Prostate gland (tissue), 2 donors: ENCODE results near the gene SLC17A3. TPM values are rescaled to one million over a fixed set of nuclear protein-coding genes. Genes with fewer than 3 reads are reported as not detected.
A peak's percentile ranks its signal among the peaks of the same experiment; 100 is the strongest.

ENCODE experiments used
- DNase-seq: peaks from one replicate; pipeline ENCODE4 v3.0.0-alpha.2; 2019; ENCODE audit warnings: low spot score
- H3K27ac ChIP-seq, 2 donors: fragments of 200-600 bp; sonication (generic); 2 replicates each; pipeline ENCODE4 v1.5.1; 2017 to 2019
- H3K27me3 ChIP-seq: fragments of 200-600 bp; sonication (generic); replicated peaks from 2 replicates; pipeline ENCODE4 v1.5.1; 2019; ENCODE audit not compliant: insufficient read depth
- H3K36me3 ChIP-seq, 2 donors: fragments of 200-600 bp; sonication (generic); 1 replicate in 1 of 2; 2 replicates in 1 of 2; pipeline versions ENCODE4 v1.5.1 to v1.8.1; 2017 to 2019
- H3K4me1 ChIP-seq: fragments of 200-600 bp; sonication (generic); replicated peaks from 2 replicates; pipeline ENCODE4 v1.5.1; 2019
- H3K4me3 ChIP-seq, 2 donors: fragments of 200-600 bp; sonication (generic); 2 replicates each; pipeline ENCODE4 v1.5.1; 2017 to 2019
- H3K9me3 ChIP-seq: fragments of 200-600 bp; sonication (generic); 2 replicates; pipeline ENCODE4 v1.5.1; 2017
- CTCF ChIP-seq, 4 experiments: fragments of 200-600 bp in 2 of 4; fragments of 450-650 bp in 2 of 4; sonication (generic) in 2 of 4; IDR thresholded peaks; 1 replicate in 3 of 4; 2 replicates in 1 of 4; pipeline ENCODE4 v1.5.1; 2016 to 2019; ENCODE audit warnings: antibody characterized with exemption in 4 of 4, mild to moderate bottlenecking in 2 of 4, moderate library complexity in 2 of 4
- POLR2A ChIP-seq: fragments of 450-650 bp; IDR thresholded peaks from one replicate; pipeline ENCODE4 v1.6.1; 2016; ENCODE audit warnings: antibody characterized with exemption, mild to moderate bottlenecking
- POLR2AphosphoS5 ChIP-seq: sonication (generic); formaldehyde crosslinking; IDR thresholded peaks from one replicate; pipeline ENCODE4 v1.6.1; 2017; ENCODE audit warnings: antibody characterized with exemption
- WGBS: methylation state at CpG from one replicate; pipeline ENCODE4 v1.1.5; 2018; 5-methylcytosine and 5-hydroxymethylcytosine counted together
- intact Hi-C: fragments of 100-400 bp; cut with DNase I; formaldehyde crosslinking; loops from one replicate; pipeline ENCODE4 v1.14.2; 2022
- total RNA-seq, 2 donors: library from RNA; depleted of rRNA; stranded (reverse); fragments of >200 nt; gene quantifications; one replicate each; pipeline ENCODE4 v1.1.0, GENCODE V29; 2016

SLC17A3 gene
- total RNA-seq, 2 donors from 2014 or later: not detected

GRCh38 chr6:25866011-25866410, 8.0 kb downstream of the SLC17A3 start:
- Histone ChIP-seq H3K4me3 (no peak overlapping the region), H3K9me3 (no peaks in the 10 kb centered on the region), H3K27ac (no peak overlapping the region), H3K4me1 (no peaks in the 10 kb centered on the region), H3K27me3 (no peaks in the 10 kb centered on the region), H3K36me3 (no peaks in the 10 kb centered on the region)
- no peak for DNase-seq
- TF ChIP-seq POLR2A: no peak
- TF ChIP-seq POLR2AphosphoS5: no peak
- TF ChIP-seq CTCF (IDR thresholded peaks at IDR 0.05): no peak
- 88% methylated on average over 3 of the region's 3 CpGs for WGBS
- intact Hi-C loops: no loop called here

GRCh38 chr6:25863360-25863759, 10.7 kb downstream of the SLC17A3 start:
- no peaks in the 10 kb centered on the region for H3K9me3 ChIP-seq
- peak; percentile 6 for DNase-seq
- no peaks in the 10 kb centered on the region for H3K27me3 ChIP-seq
- H3K36me3 ChIP-seq: no peaks in the 10 kb centered on the region
- intact Hi-C loops: no loop called here
- no peak overlapping the region for H3K4me3 ChIP-seq
- H3K27ac ChIP-seq: no peak overlapping the region
- TF ChIP-seq POLR2AphosphoS5 (peak; percentile 54), POLR2A (no peak)
- no peaks in the 10 kb centered on the region for H3K4me1 ChIP-seq
- 21% methylated on average over 2 of the region's 2 CpGs for WGBS

- Histone ChIP-seq H3K4me3 (no peak overlapping the region), H3K27me3 (no peaks in the 10 kb centered on the region), H3K4me1 (no peaks in the 10 kb centered on the region), H3K36me3 (no peaks in the 10 kb centered on the region), H3K27ac (no peak overlapping the region), H3K9me3 (no peaks in the 10 kb centered on the region)
- 95% methylated on average over 4 of the region's 4 CpGs for WGBS
- DNase-seq: no peak
- no peak for TF ChIP-seq CTCF (IDR thresholded peaks at IDR 0.05)
- no peak for TF ChIP-seq POLR2A
- TF ChIP-seq POLR2AphosphoS5: no peak
- intact Hi-C loops: no loop called here
Observed at GRCh38 chr6:25862199-25862598, 11.8 kb downstream of the SLC17A3 start.

GRCh38 chr6:25852756-25853155, 21.3 kb downstream of the SLC17A3 start:
- TF ChIP-seq POLR2A (no peak), POLR2AphosphoS5 (no peak), CTCF (IDR thresholded peaks at IDR 0.05) (no peak)
- intact Hi-C loops: no loop called here
- Histone ChIP-seq H3K9me3 (no peaks in the 10 kb centered on the region), H3K4me3 (no peak overlapping the region), H3K36me3 (no peaks in the 10 kb centered on the region), H3K27ac (no peak overlapping the region), H3K4me1 (no peaks in the 10 kb centered on the region), H3K27me3 (no peaks in the 10 kb centered on the region)
- no peak for DNase-seq

GRCh38 chr6:25851961-25852360, 22.1 kb downstream of the SLC17A3 start:
- Histone ChIP-seq H3K27ac (no peak overlapping the region), H3K4me1 (no peaks in the 10 kb centered on the region), H3K36me3 (no peaks in the 10 kb centered on the region), H3K27me3 (no peaks in the 10 kb centered on the region), H3K9me3 (no peaks in the 10 kb centered on the region), H3K4me3 (no peak overlapping the region)
- 81% methylated on average over 2 of the region's 2 CpGs for WGBS
- intact Hi-C loops: no loop called here
- TF ChIP-seq POLR2A: no peak
- TF ChIP-seq CTCF (IDR thresholded peaks at IDR 0.05): no peak
- no peak for TF ChIP-seq POLR2AphosphoS5
- DNase-seq: no peak
